Stimulated activated CD4-positive, alpha-beta T cell treated with anti-CD3 and anti-CD28 coated beads, Interleukin-15, amount 100 ng/mL, for 48 hours (primary cell): ENCODE data around the gene CLDN15.

ENCODE experiments used
- DNase-seq, 2 donors: peaks; one replicate each; pipeline ENCODE4 v3.0.0-alpha.2; 2020; ENCODE audit warnings: low read depth in 2 of 2

The CLDN15 gene

DNA sequence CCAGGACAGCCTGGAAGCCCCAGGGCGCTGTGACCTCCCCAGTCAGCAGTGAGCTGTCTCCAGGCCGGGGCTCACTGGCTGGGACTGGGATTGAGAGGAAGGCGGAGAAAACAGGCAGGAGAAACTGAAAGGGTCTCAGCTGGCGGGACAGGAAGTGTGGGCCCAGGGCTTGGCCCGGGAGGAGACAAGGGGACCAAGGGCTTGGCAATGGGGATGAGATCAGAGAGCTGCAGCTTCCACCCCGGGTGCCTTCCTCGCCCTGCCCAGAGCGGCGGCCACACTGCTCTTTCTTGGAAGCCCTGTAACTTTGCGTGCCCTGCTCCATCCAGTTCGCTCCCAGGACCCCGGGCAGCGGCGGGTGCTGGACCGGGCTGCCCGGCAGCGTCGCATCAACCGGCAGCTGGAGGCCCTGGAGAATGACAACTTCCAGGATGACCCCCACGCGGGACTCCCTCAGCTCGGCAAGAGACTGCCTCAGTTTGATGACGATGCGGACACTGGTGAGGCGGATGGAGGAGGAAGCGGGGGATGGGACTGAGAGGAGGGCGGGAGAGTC is 15.2 kb downstream of the CLDN15 start:
- DNase-seq, result no peak

DNA sequence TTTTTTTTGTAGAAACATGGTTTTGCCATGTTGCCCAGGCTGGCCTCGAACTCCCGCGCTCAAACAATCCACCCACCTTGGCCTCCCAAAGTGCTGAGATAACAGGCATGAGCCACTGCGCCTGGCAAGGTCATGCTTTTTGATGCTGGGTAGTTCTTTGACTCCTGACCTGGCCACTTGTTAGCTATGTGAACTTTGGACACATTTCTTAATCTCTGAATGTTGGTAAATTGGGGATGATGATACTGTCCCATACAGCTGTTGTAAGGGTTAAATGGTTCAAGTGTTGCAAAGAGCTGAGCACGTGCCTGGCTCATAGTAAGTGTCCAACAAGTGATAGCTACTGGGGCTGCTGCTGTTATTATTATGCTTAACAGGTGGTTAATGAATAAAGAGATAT is 17.3 kb downstream of the CLDN15 start:
- DNase-seq, result no peak

DNA sequence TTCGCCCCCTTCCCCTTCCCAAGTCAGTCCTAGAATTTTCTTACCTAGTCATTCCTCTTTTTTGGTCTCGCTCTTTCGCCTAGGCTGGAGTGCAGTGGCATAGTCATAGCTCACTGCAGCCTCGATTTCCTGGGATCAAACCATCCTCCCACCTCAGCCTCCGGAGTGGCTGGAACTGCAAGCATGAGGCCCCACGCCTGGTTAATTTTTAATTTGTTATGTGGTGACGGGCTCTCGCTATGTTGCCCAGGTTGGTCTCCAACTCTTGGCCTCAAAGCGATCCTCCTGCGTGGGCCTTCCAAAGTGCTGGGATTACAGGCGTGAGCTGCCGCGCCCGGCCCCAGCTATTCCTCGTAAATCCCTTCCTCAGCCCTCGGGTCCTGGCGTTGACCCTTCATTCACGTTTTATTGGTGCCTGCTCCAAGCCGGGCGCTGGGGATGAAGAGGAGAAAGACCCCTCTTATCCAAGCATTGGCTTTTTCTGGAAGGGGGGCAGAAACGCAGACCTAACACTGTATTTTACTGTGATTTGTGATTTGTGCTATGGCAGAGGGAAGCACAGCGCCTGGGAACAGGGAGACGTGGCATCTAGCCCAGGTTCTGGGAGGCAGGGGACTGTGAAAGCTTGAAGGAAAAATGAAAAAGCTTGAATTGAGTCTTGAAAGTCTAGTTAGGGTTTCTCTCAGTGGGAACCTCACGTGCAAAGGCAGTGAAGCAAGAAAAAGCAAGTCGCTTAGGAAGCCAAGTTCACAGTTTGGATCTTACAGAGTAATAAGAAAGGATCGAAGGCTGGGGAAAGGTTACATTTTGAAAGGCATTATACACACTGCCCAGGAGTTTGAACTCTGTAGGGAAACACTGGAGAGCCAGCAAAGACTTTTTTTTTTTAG is 19.1 kb downstream of the CLDN15 start:
- no peak for DNase-seq

DNA sequence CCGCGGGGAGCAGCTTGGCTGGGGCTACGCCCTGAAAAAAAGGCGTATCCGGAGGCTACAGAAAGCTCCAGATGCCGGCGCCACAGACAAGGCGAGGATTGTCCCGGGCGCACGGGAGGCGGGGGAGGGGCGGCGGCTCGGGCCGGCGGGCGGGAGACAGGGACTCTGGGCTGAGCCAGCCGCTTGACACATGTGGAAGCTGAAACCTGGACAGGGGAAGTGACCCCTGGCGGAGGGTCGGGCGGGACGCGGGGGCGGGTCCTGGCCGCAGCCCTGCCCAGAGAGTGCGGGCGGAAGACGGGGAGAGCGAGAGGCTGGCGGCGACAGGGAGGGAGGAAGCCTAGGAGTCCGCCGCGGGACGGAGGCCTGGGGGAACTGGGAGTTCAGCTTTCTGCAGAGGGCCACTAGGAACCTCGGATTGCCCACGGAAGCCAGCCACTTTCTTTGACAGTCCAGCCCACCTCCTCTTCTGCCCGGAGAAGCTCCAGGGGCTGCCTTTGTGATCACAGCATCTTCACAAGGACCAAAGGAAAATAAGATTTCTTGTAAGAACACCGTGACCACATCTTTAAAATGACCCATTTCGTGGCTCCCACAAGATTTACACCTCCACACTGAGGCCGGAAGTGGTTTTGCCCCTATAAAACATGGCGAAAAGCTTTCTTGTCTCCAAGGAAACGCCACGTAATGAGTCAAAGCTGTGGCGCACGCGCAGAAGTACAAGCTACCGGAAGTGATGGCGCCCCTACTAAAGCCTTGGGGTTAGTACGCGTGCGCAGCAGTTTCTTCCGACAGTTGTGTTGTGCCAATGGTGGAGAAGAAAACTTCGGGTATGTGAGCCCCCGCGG is 20.0 kb downstream of the CLDN15 start, which contains the start of the genes PLOD3 and ZNHIT1:
Gene PLOD3 (minus strand): TSS at position 194 of the 848 bp plus-strand sequence. CDS start 307 bp downstream, outside the sequence.
Gene ZNHIT1 (plus strand): TSS at position 778 of the 848 bp plus-strand sequence. CDS start 31 bp downstream, at position 809.
- peak; percentile 91 to 92 for DNase-seq

DNA sequence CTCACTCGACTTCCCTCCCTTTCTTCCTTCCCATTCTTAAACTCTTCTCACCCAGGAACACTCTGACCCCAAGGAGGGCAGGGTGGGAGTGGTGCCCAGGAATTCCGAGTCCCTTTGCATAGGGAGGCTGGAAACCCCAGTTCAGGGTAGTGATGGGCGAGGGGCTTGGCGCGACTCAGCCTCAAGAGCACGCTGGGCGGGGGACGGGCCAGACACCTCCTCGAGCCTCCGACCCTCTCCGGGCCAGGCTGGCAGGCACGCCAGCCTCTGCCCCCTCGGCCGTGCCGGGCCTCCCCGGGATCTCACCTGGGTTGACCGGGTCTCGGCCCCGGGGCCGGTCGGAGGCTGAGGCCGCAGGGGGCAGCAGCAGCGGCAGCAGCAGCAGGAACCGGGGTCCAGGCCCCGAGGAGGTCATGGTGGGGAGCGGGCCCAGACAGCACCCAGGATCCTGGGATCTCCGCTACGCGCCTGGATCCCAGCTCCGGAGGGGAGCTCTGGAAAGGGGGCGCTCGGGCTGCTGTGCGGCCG is 20.7 kb downstream of the CLDN15 start:
- no peak for DNase-seq

DNA sequence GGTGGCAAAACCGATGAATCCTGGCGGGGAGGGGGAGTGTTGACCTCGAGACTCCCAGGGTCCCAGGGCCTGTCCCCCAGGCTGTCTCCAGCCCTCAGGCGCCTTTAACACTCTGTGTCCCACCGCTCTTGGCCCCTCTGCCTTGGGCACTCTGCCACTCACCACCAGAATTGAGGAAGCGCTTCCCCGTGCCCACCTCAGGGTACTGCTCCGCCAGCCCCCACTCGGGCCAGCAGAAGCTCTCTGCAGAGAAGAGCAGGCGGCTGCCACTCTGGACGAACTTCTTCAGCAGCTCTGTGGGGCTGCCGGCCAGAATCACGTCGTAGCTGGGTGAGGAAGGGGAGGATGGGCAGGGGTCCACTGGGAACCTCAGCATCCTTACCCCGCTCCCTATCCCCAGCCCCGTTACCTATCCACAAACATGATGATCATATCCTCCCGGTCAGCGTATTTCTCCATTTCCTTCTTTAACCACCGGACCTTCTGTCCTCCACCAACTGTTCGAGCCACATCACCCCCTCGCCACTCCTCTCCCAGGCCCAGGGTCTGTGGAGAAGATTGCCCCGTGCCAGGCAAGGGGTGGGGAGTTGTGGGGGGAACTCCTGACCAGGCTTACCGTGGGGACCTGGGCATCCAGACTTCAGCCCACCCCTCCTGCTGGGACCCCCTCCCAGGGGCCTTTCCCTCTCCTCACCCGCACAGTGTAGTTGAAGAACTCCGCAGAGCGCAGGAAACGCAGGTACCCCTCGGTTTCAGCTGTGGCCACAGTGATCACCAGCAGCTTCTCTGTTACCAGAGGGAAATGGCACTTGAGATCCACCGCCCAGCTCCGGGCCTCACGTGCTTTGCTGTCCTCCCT is 21.4 kb downstream of the CLDN15 start:
- no peak for DNase-seq

DNA sequence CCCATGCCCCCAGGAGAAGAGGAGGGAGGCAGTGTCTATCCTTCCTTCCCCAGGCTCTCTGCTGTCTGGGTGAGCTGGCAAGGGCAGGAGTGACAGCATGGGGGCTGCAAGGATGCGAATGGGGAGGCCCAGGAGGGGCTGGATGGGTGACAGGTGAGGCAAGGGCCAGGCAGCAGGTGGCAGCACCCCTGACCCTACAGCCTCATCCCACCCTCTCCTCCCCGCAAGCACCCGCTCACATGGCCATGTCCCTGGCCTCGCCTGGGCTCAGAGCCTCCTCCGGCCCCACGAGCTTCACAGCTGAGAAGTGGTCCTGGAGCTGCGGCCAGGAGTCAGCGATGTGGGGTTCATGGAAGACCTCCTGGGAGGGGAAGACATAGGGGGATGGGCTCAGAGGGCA is 25.6 kb downstream of the CLDN15 start:
- no peak for DNase-seq

DNA sequence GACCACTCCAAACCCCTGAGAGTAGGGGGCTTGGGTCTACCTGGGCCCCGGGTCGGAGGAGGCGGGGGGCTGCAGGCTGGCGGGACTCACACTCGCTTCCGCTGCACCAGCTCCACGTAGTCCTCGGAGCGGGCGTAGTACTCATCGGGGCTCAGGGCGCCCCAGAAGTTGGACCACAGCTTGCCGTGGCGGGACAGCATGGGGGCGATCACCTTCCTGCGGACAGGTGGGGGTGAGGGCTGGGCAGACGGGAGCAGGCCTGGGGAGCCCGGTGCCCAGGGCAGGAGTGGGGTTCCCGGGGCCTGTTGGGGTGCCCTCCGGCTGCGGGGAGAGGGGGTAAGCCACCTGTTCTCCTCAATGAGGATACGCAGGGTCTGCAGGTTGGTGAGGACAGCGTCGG is 26.1 kb downstream of the CLDN15 start:
- DNase-seq, result no peak

DNA sequence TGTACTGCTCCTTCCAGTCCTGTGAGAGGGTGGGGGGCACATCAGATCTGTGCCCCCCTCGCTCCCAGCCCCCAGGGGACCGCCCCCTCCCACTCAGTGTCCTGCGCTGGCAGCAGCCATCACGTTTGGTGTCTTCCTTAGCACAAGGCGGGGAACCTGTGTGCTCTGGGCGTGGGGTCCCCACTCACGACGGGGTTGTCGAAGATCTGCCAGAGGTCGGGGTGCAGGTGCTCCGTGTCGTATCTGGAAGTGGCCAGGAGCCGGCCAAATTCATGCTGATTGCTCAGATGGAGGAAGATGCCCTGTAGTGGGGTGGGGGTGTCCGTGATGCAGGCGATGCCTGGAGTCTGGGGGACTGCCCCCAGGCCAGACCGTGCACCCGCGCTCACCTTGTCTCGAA is 27.5 kb downstream of the CLDN15 start:
- DNase-seq, result no peak

DNA sequence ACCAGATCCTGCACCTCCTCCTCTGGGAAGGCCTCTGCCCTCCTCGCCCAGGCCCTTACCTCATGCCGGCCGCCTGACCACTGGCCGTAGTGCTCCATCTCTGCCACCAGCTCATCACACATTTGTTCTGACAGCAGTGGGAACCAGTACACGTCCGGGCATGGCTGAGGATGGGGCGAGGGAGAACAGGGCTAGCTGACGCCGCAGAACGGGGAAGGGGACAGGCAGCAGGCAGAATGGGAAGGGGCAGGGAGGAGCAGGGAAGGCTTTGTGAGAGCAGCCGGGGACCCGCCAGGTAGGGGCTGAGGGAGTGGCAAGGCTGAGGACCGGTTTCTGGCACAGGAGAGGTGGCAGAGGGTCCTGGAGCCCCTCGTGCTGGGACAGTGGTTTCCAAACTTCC is 28.8 kb downstream of the CLDN15 start:
- DNase-seq, result no peak

DNA sequence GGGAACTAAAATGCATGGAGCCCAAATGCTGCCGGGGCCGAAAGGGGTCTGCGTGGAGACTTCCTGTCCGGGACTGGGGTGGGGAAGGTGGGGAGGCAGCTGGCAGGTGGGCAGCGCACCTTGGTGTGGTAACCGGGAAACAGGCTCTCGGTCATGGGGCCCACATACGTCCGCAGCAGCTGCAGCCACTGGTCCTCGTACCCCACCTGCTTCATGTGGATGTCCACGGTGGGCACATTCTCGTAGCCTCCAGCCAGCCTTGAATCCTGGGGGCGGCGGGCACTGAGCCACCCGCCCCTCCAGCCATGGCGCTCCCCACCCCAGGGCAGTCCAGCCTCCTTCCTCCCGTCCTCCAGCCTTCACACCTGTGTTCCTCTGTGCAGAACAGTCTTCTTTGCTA is 30.1 kb downstream of the CLDN15 start:
- no peak for DNase-seq

DNA sequence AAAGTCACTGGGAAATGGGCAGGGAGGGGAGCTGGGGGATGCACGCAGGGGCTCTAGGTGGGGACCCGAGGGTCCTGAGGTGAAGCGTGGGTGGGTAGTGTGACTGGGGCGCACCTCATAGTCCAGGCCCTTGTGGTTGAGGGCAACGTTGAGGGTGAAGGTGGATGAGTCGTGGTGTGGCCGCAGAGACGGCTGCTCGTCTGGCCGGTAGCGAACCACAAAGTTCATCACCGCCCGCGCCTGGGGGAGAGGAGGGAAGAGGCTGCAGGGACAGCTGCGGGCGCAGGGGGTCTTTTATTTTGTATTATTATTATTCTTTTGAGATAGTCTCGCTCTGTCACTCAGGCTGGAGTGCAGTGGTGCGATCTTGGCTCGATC is 30.9 kb downstream of the CLDN15 start:
- no peak for DNase-seq

DNA sequence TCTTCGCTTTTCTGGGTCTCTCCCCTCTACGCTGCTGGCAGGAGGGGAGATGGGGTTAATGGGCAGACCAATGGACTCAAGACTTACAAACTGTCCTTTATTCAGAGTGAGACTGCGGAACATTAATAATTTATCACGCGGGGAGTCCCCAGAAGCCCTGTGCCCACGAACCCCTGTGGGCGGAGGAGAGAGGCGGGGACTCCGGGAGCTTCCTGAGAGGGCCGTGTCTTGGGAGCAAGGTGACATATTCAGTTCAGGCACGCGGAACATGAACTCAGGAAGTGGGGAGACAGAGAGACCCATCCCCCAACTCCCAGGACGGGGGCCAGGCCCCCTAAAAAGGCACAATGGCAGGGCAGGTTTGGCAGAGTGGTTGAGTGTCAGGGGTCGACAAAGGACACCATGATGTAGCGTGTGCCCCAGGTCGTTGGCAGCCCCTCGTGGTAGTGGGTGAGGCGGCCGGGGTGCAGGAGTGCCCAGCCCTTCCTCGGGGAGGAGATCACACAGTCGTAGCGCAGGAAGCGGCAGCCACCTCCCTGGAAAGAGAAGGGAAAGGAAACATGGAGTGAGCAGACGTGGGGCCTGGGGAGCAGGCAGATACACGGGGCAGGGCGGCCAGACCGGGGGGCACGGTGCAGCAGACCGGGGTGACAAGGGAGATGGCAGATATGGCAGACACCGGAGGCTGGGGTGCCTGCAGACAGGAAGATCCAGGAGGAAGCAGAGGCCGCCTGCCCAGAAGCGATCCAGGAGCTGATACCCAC is 31.5 kb downstream of the CLDN15 start:
- DNase-seq, result no peak

DNA sequence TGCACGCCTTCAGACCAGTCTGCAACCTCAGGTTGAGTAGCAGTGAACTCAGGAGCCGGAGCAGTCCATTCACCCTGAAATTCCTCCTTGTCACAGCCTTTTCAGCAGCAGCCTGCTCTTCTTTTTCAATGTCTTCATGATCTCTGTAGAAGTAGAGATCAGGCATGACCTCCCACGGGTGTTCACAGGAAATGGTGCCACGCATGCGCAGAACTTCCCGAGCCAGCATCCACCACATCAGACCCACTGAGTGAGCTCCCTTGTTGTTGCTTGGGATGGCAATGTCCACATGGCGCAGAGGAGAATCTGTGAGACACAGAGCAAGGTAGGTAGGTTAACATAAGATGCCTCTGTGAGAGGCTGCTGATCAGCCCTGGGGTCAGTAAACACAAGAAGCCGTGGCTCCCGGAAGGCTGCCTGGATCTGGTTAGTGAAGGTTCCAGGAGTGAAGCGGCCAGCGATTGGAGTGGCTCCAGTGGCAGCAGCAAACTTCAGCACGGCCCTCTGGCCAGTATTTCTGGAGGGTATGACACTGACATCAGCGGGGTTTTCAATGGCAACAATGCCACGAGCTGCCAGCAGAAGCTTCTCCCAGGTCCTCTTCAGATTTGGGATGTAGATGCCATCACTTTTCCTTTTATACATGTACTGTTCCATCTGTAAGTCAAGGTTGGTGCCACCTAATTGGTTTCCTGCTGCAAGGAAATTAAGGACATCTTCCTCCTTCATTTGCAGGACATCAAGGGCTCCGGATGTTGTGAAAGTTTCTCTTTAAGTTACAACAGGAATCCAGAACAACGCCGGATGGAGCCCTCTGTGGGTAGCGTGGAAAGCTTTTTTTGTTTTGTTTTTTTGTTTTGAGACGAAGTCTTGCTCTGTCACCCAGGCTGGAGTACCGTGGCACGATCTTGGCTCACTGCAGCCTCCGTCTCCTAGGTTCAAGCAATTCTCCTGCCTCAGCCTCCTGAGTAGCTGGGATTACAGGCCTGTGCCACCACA is 33.6 kb downstream of the CLDN15 start:
- peak in 1 of 2 donors; percentile 13 for DNase-seq

DNA sequence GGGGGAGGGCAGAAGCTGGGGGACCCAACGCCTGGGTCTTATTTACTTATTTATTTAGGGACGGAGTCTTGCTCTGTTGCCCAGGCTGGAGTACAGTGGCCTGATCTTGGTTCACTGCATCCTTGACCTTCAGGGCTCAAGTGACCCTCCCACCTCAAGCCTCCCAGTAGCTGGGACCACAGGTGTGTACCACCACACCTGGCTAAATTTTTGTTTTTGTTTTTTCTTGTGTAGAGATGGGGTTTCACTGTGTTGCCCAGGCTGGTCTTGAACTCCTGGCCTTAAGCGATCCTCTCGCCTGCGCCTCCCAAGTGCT is 35.0 kb downstream of the CLDN15 start:
- DNase-seq, result no peak

DNA sequence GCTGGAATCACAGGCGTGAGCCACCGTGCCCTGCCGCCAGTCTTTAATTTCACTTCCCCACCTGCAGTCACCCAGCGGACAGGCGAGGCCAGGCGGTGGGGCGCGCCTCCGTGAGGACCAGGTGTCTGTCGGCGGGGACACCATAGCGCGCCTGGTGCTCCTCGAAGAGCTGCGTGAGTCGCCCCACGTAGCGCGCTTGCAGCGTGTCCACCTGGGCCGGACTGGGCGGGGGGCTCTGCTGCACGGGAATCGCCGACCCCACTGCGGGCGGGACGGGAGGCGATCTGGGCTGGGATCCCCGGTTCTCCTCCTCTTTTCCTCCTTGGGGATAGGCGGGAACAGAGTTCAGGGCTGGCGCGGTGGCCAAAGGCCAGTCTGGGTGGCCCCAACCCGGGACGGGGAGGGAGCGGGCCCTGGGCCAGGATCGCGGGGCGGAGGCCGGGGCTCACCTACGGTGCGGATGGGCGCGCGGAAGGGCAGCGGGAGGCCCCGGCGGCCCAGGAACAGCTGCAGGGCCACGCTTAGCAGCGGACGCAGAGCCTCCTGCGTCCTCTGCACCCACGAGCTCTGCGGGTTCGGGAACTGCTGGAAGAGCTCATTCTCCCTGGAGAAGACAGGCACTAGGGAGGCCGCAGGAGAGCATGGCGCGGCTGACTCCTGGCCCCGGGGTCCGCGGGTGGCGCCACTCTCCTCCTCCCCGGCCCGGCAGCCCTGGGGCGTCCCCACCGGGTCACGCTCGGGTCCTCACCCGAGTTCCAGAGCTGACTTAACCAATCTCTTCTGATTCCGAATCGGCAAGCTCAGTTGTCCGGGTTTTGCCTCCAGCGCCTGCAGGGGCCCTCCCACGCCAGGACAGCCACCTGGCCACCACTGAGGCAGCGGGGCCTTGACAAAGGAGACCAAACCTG is 35.7 kb downstream of the CLDN15 start:
- no peak for DNase-seq

DNA sequence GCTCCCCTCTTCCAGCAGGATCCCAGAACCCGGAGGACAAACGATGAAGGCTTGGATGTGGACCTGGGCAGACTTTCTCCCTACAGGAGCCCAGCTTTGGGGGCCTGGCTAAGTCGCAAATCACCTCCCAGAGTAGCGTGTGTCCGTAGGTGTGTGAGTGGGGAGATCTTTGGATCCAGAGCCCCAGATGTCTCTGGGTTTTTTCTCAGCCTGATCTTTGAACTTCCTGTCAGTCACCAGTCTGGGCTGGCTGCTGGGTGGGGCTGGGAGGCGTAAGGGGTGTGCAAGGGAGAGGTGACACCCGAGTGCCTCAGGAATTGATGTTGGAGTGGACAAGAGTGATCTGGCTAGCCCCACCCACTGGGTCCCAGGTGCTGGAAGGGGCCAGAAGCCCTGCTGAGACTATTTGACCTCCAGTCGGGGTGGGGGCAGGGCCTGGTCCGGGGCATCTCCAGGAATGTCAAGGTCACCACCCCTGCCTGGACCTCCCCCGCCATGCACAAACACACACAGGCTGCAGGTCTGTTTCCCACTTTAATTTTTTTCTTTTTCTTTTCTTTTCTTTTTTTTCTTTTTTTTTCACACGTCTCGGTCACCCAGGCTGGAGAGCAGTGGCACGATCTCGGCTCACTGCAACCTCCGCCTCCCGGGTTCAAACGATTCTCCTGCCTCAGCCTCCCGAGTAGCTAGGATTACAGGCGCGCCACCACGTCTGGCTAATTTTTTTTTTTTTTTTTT is 36.6 kb downstream of the CLDN15 start, which contains the start of gene MOGAT3:
Gene MOGAT3 (minus strand): TSS at position 175 of the 738 bp plus-strand sequence. CDS start 182 bp downstream, outside the sequence.
- DNase-seq, result no peak
